Thyroid gland (tissue), 4 donors: ENCODE data around the gene ZAR1.

Experiments
- POLR2A ChIP-seq, 2 donors: fragments of 450-650 bp; IDR thresholded peaks; one replicate each; pipeline ENCODE4 v1.6.1; 2017; ENCODE audit warnings: antibody characterized with exemption in 2 of 2, mild to moderate bottlenecking in 2 of 2, moderate library complexity in 1 of 2
- TF ChIP-seq, protein P1 (sequence below), 6 experiments: fragments of 200-600 bp in 3 of 6; fragments of 450-650 bp in 3 of 6; sonication (generic) in 3 of 6; IDR thresholded peaks; one replicate each; pipeline ENCODE4 v1.5.1; 2016 to 2019; ENCODE audit warnings: antibody characterized with exemption in 6 of 6, mild to moderate bottlenecking in 2 of 6, inconsistent platforms in 1 of 6, moderate library complexity in 1 of 6

DNA sequence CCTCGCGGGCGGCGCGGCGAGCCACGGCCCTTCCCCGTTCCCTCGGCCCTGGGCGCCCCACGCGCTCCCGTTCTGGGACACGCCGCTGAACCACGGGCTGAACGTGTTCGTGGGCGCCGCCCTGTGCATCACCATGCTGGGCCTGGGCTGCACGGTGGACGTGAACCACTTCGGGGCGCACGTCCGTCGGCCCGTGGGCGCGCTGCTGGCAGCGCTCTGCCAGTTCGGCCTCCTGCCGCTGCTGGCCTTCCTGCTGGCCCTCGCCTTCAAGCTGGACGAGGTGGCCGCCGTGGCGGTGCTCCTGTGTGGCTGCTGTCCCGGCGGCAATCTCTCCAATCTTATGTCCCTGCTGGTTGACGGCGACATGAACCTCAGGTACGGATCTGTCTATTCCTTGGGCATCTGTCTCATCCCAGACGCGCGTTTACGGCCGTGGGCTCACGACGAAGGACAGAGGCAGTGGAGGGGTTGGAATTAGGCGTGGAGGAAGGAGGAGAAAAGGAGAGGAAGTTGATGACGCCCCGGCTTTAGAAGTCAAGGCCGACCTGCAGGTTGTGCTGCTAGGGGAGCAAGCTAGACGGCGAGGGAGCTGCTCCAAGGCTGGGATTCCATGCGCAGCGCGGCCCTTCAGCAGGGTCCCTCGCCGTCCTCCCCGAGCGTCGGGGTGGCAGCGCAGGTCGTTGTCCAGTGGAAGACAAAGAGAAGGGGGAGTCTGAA lies 6.1 kb upstream of the ZAR1 start:
- TF ChIP-seq, protein P1, sequence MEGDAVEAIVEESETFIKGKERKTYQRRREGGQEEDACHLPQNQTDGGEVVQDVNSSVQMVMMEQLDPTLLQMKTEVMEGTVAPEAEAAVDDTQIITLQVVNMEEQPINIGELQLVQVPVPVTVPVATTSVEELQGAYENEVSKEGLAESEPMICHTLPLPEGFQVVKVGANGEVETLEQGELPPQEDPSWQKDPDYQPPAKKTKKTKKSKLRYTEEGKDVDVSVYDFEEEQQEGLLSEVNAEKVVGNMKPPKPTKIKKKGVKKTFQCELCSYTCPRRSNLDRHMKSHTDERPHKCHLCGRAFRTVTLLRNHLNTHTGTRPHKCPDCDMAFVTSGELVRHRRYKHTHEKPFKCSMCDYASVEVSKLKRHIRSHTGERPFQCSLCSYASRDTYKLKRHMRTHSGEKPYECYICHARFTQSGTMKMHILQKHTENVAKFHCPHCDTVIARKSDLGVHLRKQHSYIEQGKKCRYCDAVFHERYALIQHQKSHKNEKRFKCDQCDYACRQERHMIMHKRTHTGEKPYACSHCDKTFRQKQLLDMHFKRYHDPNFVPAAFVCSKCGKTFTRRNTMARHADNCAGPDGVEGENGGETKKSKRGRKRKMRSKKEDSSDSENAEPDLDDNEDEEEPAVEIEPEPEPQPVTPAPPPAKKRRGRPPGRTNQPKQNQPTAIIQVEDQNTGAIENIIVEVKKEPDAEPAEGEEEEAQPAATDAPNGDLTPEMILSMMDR (IDR thresholded peaks at IDR 0.05), result no peak
- no peak for TF ChIP-seq POLR2A (IDR thresholded peaks at IDR 0.05)
